Measurements from ENCODE around the gene SNW1. TPM values are rescaled to one million over a fixed set of nuclear protein-coding genes. Genes with fewer than 3 reads are reported as not detected.

Gene SNW1
- total and polyA plus RNA-seq, 2 of the 13 experiments (the other 11 are each of a cell fraction or from before 2014, with no cell fraction given), result 23.2 to 65.8 TPM

DNA sequence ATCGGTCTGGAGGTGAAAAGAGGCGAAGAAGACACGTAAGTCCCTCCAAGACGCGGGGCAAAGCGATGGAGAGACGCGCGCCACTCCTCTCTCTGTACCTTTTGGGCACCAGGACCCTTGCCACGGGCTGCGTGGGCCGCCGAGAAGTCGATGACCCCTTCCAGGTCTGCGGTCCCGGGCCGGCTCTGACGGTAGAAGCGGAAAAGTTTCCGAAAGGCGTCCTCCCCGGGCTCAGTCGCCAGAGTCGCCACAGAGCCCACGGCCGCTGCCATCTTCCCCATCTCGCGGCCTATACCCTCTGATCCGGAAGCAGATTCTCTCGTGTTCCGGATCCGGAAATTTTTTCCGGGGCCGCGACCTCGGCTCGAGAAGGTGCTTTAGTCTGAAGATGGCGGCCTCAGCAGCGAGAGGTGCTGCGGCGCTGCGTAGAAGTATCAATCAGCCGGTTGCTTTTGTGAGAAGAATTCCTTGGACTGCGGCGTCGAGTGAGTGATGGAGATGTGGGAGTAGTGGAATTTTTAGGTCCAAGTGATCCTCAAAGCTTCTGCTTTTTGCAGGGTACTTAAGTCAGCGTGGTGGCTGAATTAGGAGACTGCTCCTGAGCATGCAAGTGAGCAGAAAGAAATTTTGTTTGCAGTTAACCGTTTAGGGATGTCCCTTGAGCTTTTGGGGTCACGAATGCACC lies 53.1 kb downstream of the SNW1 start, which contains the start of the genes ALKBH1 and SLIRP (continued):
- peak; percentile 82 for TF ChIP-seq ZNF501 (CRISPR knock-in tag; IDR thresholded peaks at IDR 0.05)
- no peak for TF ChIP-seq ZKSCAN1 (IDR thresholded peaks at IDR 0.05; ENCODE audit: low read length)
- peak; percentile 83 for TF ChIP-seq ZNF891 (CRISPR knock-in tag; IDR thresholded peaks at IDR 0.05)
- TF ChIP-seq ZFP62 (CRISPR knock-in tag; IDR thresholded peaks at IDR 0.05), result no peak
- peak; percentile 33; the same call in 1 of the 2 replicates for TF ChIP-seq ZFP36L1 (CRISPR knock-in tag; IDR thresholded peaks at IDR 0.05)
- no peak for TF ChIP-seq CREB1 (IDR thresholded peaks at IDR 0.05)
- peak; percentile 78 for TF ChIP-seq CREB1 (CRISPR knock-in tag; IDR thresholded peaks at IDR 0.05)
- no peak for TF ChIP-seq ZNF260 (CRISPR knock-in tag; IDR thresholded peaks at IDR 0.05; ENCODE audit: borderline replicate concordance, low read depth)

DNA sequence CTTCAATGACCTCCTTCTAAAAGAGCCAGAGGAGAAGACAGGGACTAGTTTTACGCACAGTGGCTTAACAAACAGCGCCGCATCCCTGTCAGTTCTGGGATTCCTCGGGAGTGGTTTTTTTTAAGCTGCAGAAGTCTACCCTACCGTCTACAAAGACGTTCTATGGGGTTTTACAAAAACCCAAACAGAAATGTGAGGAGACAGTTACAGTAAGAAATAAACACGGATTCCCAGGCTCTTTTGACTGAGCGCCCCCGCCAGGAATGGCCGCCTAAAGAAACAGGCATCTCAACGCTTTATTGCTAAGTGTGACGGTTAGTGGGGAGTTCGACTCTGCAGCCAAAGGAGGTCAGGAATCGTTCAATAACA lies 53.6 kb downstream of the SNW1 start:
- POLR2A ChIA-PET, result no interaction called here
- H3K36me3 ChIP-seq (replicated peaks in 1 of 2; ENCODE audit: control insufficient read depth in 1 of 2, insufficient read depth in 2 of 2, low read length in 2 of 2), result peaks cover 13 to 32% of the 10 kb centered on the region in 2 experiments; a peak in 4 of 5 replicates
- BruUV-seq (replicated peaks), result TSS peak; percentile 75
- TF ChIP-seq, protein P1, sequence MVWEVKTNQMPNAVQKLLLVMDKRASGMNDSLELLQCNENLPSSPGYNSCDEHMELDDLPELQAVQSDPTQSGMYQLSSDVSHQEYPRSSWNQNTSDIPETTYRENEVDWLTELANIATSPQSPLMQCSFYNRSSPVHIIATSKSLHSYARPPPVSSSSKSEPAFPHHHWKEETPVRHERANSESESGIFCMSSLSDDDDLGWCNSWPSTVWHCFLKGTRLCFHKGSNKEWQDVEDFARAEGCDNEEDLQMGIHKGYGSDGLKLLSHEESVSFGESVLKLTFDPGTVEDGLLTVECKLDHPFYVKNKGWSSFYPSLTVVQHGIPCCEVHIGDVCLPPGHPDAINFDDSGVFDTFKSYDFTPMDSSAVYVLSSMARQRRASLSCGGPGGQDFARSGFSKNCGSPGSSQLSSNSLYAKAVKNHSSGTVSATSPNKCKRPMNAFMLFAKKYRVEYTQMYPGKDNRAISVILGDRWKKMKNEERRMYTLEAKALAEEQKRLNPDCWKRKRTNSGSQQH (CRISPR knock-in tag; IDR thresholded peaks at IDR 0.05; ENCODE audit: low read depth), result no peak
- TF ChIP-seq, protein P2, sequence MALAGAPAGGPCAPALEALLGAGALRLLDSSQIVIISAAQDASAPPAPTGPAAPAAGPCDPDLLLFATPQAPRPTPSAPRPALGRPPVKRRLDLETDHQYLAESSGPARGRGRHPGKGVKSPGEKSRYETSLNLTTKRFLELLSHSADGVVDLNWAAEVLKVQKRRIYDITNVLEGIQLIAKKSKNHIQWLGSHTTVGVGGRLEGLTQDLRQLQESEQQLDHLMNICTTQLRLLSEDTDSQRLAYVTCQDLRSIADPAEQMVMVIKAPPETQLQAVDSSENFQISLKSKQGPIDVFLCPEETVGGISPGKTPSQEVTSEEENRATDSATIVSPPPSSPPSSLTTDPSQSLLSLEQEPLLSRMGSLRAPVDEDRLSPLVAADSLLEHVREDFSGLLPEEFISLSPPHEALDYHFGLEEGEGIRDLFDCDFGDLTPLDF (CRISPR knock-in tag; IDR thresholded peaks at IDR 0.05), result no peak
- TF ChIP-seq, protein P3, sequence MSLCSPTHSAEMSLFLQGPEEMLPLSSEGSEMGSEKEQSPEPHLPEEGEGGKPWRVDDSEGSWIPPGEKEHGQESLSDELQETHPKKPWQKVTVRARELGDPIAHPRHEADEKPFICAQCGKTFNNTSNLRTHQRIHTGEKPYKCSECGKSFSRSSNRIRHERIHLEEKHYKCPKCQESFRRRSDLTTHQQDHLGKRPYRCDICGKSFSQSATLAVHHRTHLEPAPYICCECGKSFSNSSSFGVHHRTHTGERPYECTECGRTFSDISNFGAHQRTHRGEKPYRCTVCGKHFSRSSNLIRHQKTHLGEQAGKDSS (CRISPR knock-in tag; IDR thresholded peaks at IDR 0.05; ENCODE audit: borderline replicate concordance, low read depth), result no peak
- peak; percentile 16; the same call in 1 of the 2 replicates for TF ChIP-seq SMC3 (IDR thresholded peaks at IDR 0.05; ENCODE audit: low read length)
- TF ChIP-seq, protein P4, sequence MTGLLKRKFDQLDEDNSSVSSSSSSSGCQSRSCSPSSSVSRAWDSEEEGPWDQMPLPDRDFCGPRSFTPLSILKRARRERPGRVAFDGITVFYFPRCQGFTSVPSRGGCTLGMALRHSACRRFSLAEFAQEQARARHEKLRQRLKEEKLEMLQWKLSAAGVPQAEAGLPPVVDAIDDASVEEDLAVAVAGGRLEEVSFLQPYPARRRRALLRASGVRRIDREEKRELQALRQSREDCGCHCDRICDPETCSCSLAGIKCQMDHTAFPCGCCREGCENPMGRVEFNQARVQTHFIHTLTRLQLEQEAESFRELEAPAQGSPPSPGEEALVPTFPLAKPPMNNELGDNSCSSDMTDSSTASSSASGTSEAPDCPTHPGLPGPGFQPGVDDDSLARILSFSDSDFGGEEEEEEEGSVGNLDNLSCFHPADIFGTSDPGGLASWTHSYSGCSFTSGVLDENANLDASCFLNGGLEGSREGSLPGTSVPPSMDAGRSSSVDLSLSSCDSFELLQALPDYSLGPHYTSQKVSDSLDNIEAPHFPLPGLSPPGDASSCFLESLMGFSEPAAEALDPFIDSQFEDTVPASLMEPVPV (CRISPR knock-in tag; IDR thresholded peaks at IDR 0.05), result no peak
- TF ChIP-seq MIXL1 (CRISPR knock-in tag; IDR thresholded peaks at IDR 0.05), result no peak
- TF ChIP-seq, protein P5, sequence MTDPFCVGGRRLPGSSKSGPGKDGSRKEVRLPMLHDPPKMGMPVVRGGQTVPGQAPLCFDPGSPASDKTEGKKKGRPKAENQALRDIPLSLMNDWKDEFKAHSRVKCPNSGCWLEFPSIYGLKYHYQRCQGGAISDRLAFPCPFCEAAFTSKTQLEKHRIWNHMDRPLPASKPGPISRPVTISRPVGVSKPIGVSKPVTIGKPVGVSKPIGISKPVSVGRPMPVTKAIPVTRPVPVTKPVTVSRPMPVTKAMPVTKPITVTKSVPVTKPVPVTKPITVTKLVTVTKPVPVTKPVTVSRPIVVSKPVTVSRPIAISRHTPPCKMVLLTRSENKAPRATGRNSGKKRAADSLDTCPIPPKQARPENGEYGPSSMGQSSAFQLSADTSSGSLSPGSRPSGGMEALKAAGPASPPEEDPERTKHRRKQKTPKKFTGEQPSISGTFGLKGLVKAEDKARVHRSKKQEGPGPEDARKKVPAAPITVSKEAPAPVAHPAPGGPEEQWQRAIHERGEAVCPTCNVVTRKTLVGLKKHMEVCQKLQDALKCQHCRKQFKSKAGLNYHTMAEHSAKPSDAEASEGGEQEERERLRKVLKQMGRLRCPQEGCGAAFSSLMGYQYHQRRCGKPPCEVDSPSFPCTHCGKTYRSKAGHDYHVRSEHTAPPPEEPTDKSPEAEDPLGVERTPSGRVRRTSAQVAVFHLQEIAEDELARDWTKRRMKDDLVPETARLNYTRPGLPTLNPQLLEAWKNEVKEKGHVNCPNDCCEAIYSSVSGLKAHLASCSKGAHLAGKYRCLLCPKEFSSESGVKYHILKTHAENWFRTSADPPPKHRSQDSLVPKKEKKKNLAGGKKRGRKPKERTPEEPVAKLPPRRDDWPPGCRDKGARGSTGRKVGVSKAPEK (CRISPR knock-in tag; IDR thresholded peaks at IDR 0.05; ENCODE audit: borderline replicate concordance), result no peak

More for the DNA sequence above, 53.6 kb downstream of the SNW1 start:
- CTCF ChIA-PET (ENCODE audit: low intra/inter-chr PET ratio, low total read pairs), result interaction anchor here (1.2 kb wide), 1 partner anchor 52 kb away, joined by 4 read pairs; no protein-coding TSS in a partner anchor
- ATAC-seq, result peak; percentile 50
- intact Hi-C loops (cut with micrococcal nuclease; ENCODE audit: unreplicated experiment) (loop anchor here (1.0 kb wide), 1 partner anchor 52 kb away; no protein-coding TSS in a partner anchor), in situ Hi-C loops (cut with HindIII; ENCODE audit: extremely low pct_ligation_motif_present, low pct_unique_long_range_greater_than_20kb) (loop anchor here (5.0 kb wide), 1 partner anchor 50 kb away; no protein-coding TSS in a partner anchor)
- Histone ChIP-seq H3K27ac (ENCODE audit: extremely low read length, insufficient read depth, low read length) (peak overlapping the region; percentile 69), H3K4me1 (ENCODE audit: insufficient read depth, low read length) (peaks cover 28% of the 10 kb centered on the region), H3K27me3 (ENCODE audit: control insufficient read depth in 1 of 2, insufficient read depth in 2 of 2, low read length in 2 of 2) (no peaks in the 10 kb centered on the region; a peak in 1 of 5 replicates), H4K20me1 (ENCODE audit: insufficient read depth, low read length) (peaks cover 18% of the 10 kb centered on the region; the same call in 1 of the 2 replicates), H2AFZ (ENCODE audit: low read length) (peak overlapping the region; percentile 7), H3K79me2 (ENCODE audit: insufficient read depth, low read length) (peaks cover 66% of the 10 kb centered on the region), H3K9me3 (ENCODE audit: low read length) (no peaks in the 10 kb centered on the region), H3K4me2 (ENCODE audit: low read depth, low read length) (peak overlapping the region; percentile 86), H3K4me3 (replicated peaks in 1 of 3; ENCODE audit: insufficient read depth in 1 of 3, low read depth in 2 of 3, low read length in 3 of 3) (peak overlapping the region; percentile 92 to 97 (median 92)), H3K9ac (ENCODE audit: insufficient read depth, low read depth, low read length) (peak overlapping the region; percentile 87)
- peak; percentile 14 for DNase-seq (ENCODE audit: low spot score)
- WGBS (ENCODE audit: low lambda C conversion rate), result under 1% methylated on average over 13 of the region's 14 CpGs
- peak; percentile 21 for FAIRE-seq
